Parathyroid adenoma (tissue), 2 donors: ENCODE results near the gene CTNND2.
A peak's percentile ranks its signal among the peaks of the same experiment; 100 is the strongest.

Source experiments
- H2AFZ ChIP-seq: fragments of 300-600 bp; sonication (generic); one replicate; pipeline ENCODE4 v1.7.0; 2017; ENCODE audit warnings: antibody characterized with exemption, mild to moderate bottlenecking
- H3K27ac ChIP-seq: fragments of 300-600 bp; sonication (generic); one replicate; pipeline ENCODE4 v1.7.0; 2017
- H3K27me3 ChIP-seq: fragments of 300-600 bp; sonication (generic); one replicate; pipeline ENCODE4 v1.7.0; 2017; ENCODE audit warnings: low read length; ENCODE audit not compliant: control insufficient read depth, insufficient read depth
- H3K36me3 ChIP-seq: fragments of 300-600 bp; sonication (generic); one replicate; pipeline ENCODE4 v1.7.0; 2017; ENCODE audit warnings: low read length; ENCODE audit not compliant: control insufficient read depth, insufficient read depth
- H3K4me1 ChIP-seq: fragments of 300-600 bp; sonication (generic); one replicate; pipeline ENCODE4 v1.7.0; 2017; ENCODE audit warnings: control low read depth
- H3K4me2 ChIP-seq: fragments of 300-600 bp; sonication (generic); one replicate; pipeline ENCODE4 v1.7.0; 2017; ENCODE audit warnings: low read length
- H3K4me3 ChIP-seq: fragments of 300-600 bp; sonication (generic); one replicate; pipeline ENCODE4 v1.7.0; 2017; ENCODE audit warnings: low read depth, low read length
- H3K79me2 ChIP-seq: fragments of 300-600 bp; sonication (generic); one replicate; pipeline ENCODE4 v1.7.0; 2017; ENCODE audit warnings: control low read depth
- H3K9ac ChIP-seq: fragments of 300-600 bp; sonication (generic); one replicate; pipeline ENCODE4 v1.7.0; 2017; ENCODE audit warnings: mild to moderate bottlenecking
- H3K9me3 ChIP-seq: fragments of 300-600 bp; sonication (generic); one replicate; pipeline ENCODE4 v1.7.0; 2017; ENCODE audit warnings: low read length; ENCODE audit not compliant: control insufficient read depth
- TF ChIP-seq, protein P1 (sequence below): fragments of 300-600 bp; sonication (generic); IDR thresholded peaks from one replicate; pipeline ENCODE4 v1.7.0; 2017; ENCODE audit warnings: antibody characterized with exemption, mild to moderate bottlenecking
- donor health status: primary hyperparathyroidism.

Gene CTNND2

DNA sequence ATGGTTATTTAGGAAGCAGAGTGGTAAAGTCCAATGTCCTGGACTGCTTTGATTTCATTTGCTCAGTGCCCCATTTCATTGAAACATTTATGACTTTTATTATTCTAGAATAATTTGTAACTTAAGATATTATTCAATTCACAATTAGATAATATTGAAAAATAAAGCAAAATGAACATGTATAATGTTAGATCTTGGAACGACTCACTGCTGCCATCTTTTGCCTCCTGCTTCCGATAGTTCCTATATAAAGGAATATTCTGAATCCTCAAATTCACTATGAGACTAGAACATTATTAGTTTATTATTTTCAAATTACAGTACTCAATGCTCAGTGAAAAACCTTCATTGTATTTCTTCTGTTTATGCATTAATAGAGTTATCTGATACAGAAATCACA, 2.3 kb upstream of the CTNND2 start:
- no peak overlapping the region for H3K9ac ChIP-seq
- no peaks in the 10 kb centered on the region for H3K9me3 ChIP-seq
- H3K27ac ChIP-seq: no peak overlapping the region
- no peaks in the 10 kb centered on the region for H3K4me1 ChIP-seq
- H2AFZ ChIP-seq: no peak overlapping the region
- no peaks in the 10 kb centered on the region for H3K79me2 ChIP-seq
- TF ChIP-seq, protein P1, sequence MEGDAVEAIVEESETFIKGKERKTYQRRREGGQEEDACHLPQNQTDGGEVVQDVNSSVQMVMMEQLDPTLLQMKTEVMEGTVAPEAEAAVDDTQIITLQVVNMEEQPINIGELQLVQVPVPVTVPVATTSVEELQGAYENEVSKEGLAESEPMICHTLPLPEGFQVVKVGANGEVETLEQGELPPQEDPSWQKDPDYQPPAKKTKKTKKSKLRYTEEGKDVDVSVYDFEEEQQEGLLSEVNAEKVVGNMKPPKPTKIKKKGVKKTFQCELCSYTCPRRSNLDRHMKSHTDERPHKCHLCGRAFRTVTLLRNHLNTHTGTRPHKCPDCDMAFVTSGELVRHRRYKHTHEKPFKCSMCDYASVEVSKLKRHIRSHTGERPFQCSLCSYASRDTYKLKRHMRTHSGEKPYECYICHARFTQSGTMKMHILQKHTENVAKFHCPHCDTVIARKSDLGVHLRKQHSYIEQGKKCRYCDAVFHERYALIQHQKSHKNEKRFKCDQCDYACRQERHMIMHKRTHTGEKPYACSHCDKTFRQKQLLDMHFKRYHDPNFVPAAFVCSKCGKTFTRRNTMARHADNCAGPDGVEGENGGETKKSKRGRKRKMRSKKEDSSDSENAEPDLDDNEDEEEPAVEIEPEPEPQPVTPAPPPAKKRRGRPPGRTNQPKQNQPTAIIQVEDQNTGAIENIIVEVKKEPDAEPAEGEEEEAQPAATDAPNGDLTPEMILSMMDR: no peak
- H3K36me3 ChIP-seq: no peaks in the 10 kb centered on the region
- no peak overlapping the region for H3K4me2 ChIP-seq
- no peaks in the 10 kb centered on the region for H3K27me3 ChIP-seq
- H3K4me3 ChIP-seq: no peak overlapping the region

DNA sequence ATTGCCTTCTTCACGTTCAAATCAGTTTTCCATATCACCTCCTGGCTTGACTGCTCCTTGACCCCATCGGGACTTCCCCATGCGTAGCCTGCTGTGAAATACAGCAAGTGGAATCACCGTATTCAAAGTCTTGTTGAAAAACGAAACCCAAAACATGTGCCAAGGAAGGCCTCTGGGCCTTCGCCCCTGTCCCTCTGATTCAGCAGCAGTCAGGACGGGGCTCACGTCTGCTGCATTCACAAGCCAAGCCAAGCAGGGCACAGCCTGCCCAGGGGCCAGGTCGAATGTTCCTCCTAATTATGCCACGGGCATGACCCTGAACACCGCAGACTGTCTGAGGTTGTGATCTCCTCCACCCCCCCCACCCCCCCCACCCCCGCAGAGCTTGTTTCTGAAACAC, 960 bp upstream of the CTNND2 start:
- no peak overlapping the region for H3K9ac ChIP-seq
- H3K79me2 ChIP-seq: no peaks in the 10 kb centered on the region
- H3K4me3 ChIP-seq: no peak overlapping the region
- H3K4me1 ChIP-seq: no peaks in the 10 kb centered on the region
- H3K27me3 ChIP-seq: no peaks in the 10 kb centered on the region
- no peak overlapping the region for H3K4me2 ChIP-seq
- no peaks in the 10 kb centered on the region for H3K9me3 ChIP-seq
- H3K36me3 ChIP-seq: no peaks in the 10 kb centered on the region
- TF ChIP-seq, protein P1: no peak
- H3K27ac ChIP-seq: no peak overlapping the region
- no peak overlapping the region for H2AFZ ChIP-seq

DNA sequence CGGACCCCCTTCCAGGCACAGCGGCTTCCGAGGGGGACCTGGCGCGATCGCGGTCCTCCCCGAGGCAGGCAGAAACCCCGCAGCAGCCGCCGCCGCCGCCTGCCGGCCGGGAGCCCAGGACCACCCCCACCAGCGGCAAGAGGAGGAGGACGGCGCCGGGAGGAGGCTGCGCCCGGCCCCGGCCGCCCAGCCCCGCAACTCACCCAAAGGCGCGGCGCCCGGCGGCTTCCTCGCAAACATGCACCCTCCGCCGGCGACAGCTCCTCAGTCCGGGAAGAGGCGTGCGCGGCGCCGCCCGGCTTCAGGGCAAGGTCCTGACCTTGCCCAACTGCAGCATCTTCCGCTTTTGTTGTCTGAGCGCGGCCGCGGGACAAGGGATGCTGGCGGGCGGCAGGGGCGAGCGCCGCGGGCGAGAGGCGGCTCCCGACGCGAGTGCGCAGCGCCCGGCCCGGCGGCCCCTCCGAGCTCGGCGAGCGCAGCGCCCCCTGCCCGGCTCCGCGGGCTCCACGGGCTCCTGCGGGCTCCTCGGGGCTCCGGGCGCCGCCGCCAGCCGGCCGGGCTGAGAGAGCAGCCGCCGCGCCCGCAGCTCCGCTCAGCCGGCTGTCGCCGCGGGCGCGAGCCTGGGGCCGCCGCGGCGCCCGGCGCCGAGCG, 507 bp downstream of the CTNND2 start:
- H3K27me3 ChIP-seq: no peaks in the 10 kb centered on the region

DNA sequence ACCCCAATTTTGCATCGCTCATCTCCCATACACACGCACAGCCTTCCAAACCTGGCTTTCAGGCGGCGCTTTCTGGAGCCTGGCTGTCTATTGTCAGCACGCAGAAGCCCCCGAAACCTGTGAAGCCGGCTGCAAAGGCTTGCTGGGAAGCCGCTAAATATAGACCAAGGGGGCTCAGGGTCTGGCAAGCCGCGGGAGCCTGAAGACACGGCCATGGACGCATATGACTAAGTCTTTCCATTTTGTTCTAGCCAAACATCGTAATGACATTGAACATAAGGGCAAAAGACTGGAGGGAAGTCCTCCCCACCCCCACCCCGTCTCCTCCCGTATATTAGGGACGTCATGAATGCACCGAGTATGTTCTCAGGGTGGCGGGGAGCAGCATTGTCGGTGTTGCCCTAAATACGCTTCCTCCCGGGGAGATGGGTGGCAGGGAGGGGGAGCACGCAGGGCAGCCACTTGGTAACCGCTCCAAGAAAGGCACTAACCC, 1.1 kb downstream of the CTNND2 start:
- TF ChIP-seq, protein P1: no peak
- H3K4me3 ChIP-seq: peak overlapping the region; percentile 23
- H3K9me3 ChIP-seq: no peaks in the 10 kb centered on the region
- no peak overlapping the region for H3K27ac ChIP-seq
- no peak overlapping the region for H3K9ac ChIP-seq
- H3K4me1 ChIP-seq: no peaks in the 10 kb centered on the region
- H3K27me3 ChIP-seq: no peaks in the 10 kb centered on the region
- no peaks in the 10 kb centered on the region for H3K36me3 ChIP-seq
- H3K79me2 ChIP-seq: no peaks in the 10 kb centered on the region
- H2AFZ ChIP-seq: no peak overlapping the region
- H3K4me2 ChIP-seq: peak overlapping the region; percentile 55

More for the DNA sequence above, 507 bp downstream of the CTNND2 start:
- TF ChIP-seq, protein P1: no peak
- Histone ChIP-seq H2AFZ (no peak overlapping the region), H3K4me2 (peak overlapping the region; percentile 55), H3K36me3 (no peaks in the 10 kb centered on the region), H3K4me3 (peak overlapping the region; percentile 23), H3K9me3 (no peaks in the 10 kb centered on the region), H3K79me2 (no peaks in the 10 kb centered on the region), H3K27ac (no peak overlapping the region), H3K9ac (no peak overlapping the region), H3K4me1 (no peaks in the 10 kb centered on the region)

DNA sequence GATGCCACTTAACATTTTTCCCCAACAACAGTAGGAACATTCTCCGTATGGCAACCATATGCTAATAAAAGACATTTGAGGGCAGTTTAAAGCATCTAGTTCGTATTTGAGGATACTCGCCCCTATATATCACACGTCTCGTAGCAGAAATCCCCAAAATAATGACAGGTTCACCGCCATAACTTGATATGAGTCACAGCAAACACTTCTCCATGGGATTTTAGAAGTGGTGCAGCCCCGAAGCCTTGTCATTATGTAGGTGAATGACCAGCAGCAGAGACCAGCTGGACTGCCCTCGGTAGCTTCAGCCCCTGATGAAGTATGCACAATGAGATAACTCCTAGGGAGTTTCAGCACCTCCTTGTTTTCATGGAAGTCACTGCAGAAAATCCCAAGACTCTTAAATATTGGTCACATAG, 2.0 kb downstream of the CTNND2 start:
- Histone ChIP-seq H3K4me1 (no peaks in the 10 kb centered on the region), H3K36me3 (no peaks in the 10 kb centered on the region), H3K4me2 (no peak overlapping the region), H2AFZ (no peak overlapping the region), H3K27ac (no peak overlapping the region), H3K27me3 (no peaks in the 10 kb centered on the region), H3K9me3 (no peaks in the 10 kb centered on the region), H3K9ac (no peak overlapping the region), H3K4me3 (no peak overlapping the region), H3K79me2 (no peaks in the 10 kb centered on the region)
- TF ChIP-seq, protein P1: no peak
